Measurements from ENCODE around the gene KLK4.

- TF ChIP-seq CTCF (IDR thresholded peaks at IDR 0.05) (no peak), POLR2A (IDR thresholded peaks at IDR 0.05) (no peak)
Observed at GRCh38 chr19:50926144-50926543, 14.9 kb upstream of the KLK4 start.
